SH-SY5Y (cell line): ENCODE measurements around the gene HNMT.

Source experiments
- GATA2 ChIP-seq: IDR thresholded peaks from 2 replicates; pipeline ENCODE4 v1.6.1; 2011; ENCODE audit warnings: mild to moderate bottlenecking, low read depth, low read length
- GATA3 ChIP-seq: IDR thresholded peaks from 2 replicates; pipeline ENCODE4 v1.6.1; 2011; ENCODE audit warnings: low read depth, mild to moderate bottlenecking, low read length, moderate library complexity

DNA sequence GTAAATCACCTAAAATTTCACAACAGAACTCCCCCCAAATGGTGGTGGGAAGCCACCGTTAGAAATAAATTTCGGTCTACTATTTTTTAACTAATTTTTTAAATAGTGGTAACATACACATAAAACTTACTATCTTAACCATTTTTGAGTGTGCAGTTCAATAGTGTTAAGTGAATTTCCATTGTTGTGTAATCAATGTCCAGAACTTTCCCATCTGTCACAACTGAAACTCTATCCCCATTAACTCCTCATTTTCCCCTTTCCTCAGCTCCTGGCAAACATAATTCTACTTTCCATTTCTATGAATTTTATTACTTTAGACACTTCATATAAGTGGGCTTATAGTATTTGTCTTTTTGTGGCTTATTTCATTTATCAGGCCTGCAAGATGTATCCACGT is 34.1 kb upstream of the HNMT start:
- no peak for TF ChIP-seq GATA2
- TF ChIP-seq GATA3: no peak
